ENCODE results near the gene TUBA3E. TPM values are rescaled to one million over a fixed set of nuclear protein-coding genes. Genes with fewer than 3 reads are reported as not detected.

Gene TUBA3E
- total and polyA plus RNA-seq, 9 of the 15 experiments (the other 6 are each of a cell fraction or from before 2014, with no cell fraction given), result 0.09 to 0.30 (median 0.13) TPM; not detected in 3

DNA sequence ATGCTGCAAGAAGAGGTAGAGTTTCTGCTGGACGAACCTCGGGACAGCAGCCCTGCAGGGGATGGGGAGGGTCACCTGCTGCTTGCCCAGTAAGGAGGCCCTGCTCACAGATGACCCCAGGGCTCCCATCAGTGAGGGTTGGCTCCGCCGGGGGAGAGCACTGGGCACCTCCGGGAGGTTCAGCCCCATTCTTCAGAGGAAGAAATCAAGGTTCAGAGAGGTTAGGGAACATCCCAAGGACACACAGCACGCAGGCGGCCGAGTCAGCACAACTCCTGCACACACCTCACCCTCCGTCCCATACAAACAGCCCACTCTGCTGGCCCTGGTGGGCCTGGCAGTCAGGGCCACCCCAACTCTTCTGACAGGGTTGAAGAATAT is 41.6 kb downstream of the TUBA3E start (continued):
- TF ChIP-seq CAMTA2 (CRISPR knock-in tag; conservative IDR thresholded peaks at IDR 0.05), result no peak
- no peak for TF ChIP-seq HLTF (IDR thresholded peaks at IDR 0.05)
- TF ChIP-seq HNRNPL (IDR thresholded peaks at IDR 0.05; ENCODE audit: low read depth, low read length), result no peak
- TF ChIP-seq ZNF316 (IDR thresholded peaks at IDR 0.05), result peak; percentile 45
- TF ChIP-seq, protein P1, sequence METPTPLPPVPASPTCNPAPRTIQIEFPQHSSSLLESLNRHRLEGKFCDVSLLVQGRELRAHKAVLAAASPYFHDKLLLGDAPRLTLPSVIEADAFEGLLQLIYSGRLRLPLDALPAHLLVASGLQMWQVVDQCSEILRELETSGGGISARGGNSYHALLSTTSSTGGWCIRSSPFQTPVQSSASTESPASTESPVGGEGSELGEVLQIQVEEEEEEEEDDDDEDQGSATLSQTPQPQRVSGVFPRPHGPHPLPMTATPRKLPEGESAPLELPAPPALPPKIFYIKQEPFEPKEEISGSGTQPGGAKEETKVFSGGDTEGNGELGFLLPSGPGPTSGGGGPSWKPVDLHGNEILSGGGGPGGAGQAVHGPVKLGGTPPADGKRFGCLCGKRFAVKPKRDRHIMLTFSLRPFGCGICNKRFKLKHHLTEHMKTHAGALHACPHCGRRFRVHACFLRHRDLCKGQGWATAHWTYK (CRISPR knock-in tag; IDR thresholded peaks at IDR 0.05), result no peak
- peak; percentile 47; the same call in 1 of the 2 replicates for TF ChIP-seq C11orf30 (IDR thresholded peaks at IDR 0.05; ENCODE audit: low read depth)
- no peak for TF ChIP-seq SRF (CRISPR knock-in tag; IDR thresholded peaks at IDR 0.05)
- no peak for TF ChIP-seq MAFK (IDR thresholded peaks at IDR 0.05; ENCODE audit: low read length)
- TF ChIP-seq MCM2 (IDR thresholded peaks at IDR 0.05; ENCODE audit: low read depth), result no peak
- TF ChIP-seq JUNB (CRISPR knock-in tag; conservative IDR thresholded peaks at IDR 0.05), result no peak
- TF ChIP-seq ZC3H8 (IDR thresholded peaks at IDR 0.05), result no peak
- no peak for TF ChIP-seq GTF2E2 (tag; IDR thresholded peaks at IDR 0.05)
- TF ChIP-seq ETV5 (CRISPR knock-in tag; IDR thresholded peaks at IDR 0.05; ENCODE audit: low read depth), result no peak
- TF ChIP-seq ZNF586 (CRISPR knock-in tag; conservative IDR thresholded peaks at IDR 0.05), result no peak
- TF ChIP-seq SRSF1 (IDR thresholded peaks at IDR 0.05; ENCODE audit: low read depth, low read length), result no peak
- TF ChIP-seq KDM1A (IDR thresholded peaks at IDR 0.05), result peak; percentile 36 to 71; a peak in 2 of 4 replicates
- TF ChIP-seq, protein P2, sequence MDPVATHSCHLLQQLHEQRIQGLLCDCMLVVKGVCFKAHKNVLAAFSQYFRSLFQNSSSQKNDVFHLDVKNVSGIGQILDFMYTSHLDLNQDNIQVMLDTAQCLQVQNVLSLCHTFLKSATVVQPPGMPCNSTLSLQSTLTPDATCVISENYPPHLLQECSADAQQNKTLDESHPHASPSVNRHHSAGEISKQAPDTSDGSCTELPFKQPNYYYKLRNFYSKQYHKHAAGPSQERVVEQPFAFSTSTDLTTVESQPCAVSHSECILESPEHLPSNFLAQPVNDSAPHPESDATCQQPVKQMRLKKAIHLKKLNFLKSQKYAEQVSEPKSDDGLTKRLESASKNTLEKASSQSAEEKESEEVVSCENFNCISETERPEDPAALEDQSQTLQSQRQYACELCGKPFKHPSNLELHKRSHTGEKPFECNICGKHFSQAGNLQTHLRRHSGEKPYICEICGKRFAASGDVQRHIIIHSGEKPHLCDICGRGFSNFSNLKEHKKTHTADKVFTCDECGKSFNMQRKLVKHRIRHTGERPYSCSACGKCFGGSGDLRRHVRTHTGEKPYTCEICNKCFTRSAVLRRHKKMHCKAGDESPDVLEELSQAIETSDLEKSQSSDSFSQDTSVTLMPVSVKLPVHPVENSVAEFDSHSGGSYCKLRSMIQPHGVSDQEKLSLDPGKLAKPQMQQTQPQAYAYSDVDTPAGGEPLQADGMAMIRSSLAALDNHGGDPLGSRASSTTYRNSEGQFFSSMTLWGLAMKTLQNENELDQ (CRISPR knock-in tag; IDR thresholded peaks at IDR 0.05; ENCODE audit: borderline replicate concordance), result no peak
- TF ChIP-seq HDAC3 (IDR thresholded peaks at IDR 0.05; ENCODE audit: borderline replicate concordance, partially characterized antibody), result no peak
- TF ChIP-seq, protein P3, sequence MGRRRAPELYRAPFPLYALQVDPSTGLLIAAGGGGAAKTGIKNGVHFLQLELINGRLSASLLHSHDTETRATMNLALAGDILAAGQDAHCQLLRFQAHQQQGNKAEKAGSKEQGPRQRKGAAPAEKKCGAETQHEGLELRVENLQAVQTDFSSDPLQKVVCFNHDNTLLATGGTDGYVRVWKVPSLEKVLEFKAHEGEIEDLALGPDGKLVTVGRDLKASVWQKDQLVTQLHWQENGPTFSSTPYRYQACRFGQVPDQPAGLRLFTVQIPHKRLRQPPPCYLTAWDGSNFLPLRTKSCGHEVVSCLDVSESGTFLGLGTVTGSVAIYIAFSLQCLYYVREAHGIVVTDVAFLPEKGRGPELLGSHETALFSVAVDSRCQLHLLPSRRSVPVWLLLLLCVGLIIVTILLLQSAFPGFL (CRISPR knock-in tag; IDR thresholded peaks at IDR 0.05), result no peak
- TF ChIP-seq GABPA (tag; conservative IDR thresholded peaks at IDR 0.05; ENCODE audit: low read depth), result no peak
- TF ChIP-seq CBFA2T2 (conservative IDR thresholded peaks at IDR 0.05), result no peak
- no peak for TF ChIP-seq ZNF384 (IDR thresholded peaks at IDR 0.05; ENCODE audit: low read depth, low read length)
- no peak for TF ChIP-seq TAF1 (IDR thresholded peaks at IDR 0.05; ENCODE audit: control insufficient read depth, extremely low read depth, insufficient read depth, low read length, severe bottlenecking)
- no peak for TF ChIP-seq DNMT1 (IDR thresholded peaks at IDR 0.05)
- no peak for TF ChIP-seq NCOA2 (IDR thresholded peaks at IDR 0.05; ENCODE audit: partially characterized antibody in 2 of 2)
- TF ChIP-seq FIP1L1 (IDR thresholded peaks at IDR 0.05; ENCODE audit: low read depth, low read length, poor library complexity, severe bottlenecking), result no peak

Data from K562 (cell line).